Stimulated activated CD4-positive, alpha-beta T cell treated with anti-CD3 and anti-CD28 coated beads, Interleukin-12 subunit alpha, Interleukin-12 subunit beta, amount 100 ng/mL, for 24 hours (primary cell): ENCODE data around the gene FAM167B.
"Not testable (repeated sequence)": the region's sequence is repeated elsewhere in the genome, so short reads cannot be mapped to it uniquely, and the experiment has no call there.

Experiments
- DNase-seq, 2 experiments: peaks; one replicate each; pipeline ENCODE4 v3.0.0-alpha.2; 2020; ENCODE audit warnings: low read depth in 2 of 2

The FAM167B gene

DNA sequence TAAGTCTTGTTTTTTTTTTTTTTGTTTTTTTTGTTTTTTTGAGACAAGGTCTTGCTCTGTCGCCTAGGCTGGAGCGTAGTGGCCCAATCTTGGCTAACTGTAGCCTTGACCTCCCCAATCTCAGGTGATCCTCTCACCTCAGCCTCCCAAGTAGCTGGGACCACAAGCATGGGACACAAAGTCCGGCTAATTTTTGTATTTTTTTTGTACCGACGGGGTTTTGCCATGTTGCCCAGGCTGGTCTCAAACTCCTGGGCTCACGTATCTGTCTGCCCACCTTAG, 10.1 kb downstream of the FAM167B start:
- no peak for DNase-seq

DNA sequence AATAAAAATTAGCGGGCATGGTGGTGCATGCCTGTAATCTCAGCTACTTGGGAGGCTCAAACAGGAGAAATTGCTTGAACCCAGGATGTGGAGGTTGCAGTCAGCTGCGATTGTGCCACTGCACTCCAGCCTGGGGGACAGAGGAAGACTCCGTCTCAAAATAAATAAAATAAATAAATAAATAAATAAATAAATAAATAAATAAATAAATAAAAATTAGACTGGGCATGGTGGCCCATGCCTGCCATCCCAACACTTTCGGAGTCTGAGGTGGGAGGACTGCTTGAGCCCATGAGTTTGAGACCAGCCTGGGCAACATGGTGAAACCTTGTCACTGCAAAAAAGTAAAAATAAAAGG, 16.2 kb downstream of the FAM167B start:
- DNase-seq = not testable (repeated sequence)

DNA sequence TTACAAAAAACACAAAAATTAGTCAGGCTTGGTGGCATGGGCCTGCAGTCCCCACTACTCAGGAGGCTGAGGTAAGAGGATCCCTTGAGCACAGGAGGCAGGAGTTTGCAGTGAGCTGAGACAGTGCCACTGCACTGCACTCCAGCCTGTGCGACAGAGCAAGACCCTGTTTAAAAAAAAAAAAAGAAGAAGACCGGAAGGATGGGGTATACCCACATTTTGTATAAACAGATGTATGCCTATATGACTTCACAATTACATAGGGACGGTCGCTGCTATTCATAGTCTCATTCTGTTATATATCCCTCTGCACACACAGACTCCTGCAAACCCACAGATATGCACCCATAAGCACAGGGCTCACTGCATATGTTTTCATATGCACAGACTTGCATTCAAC, 16.7 kb downstream of the FAM167B start:
- DNase-seq = no peak

DNA sequence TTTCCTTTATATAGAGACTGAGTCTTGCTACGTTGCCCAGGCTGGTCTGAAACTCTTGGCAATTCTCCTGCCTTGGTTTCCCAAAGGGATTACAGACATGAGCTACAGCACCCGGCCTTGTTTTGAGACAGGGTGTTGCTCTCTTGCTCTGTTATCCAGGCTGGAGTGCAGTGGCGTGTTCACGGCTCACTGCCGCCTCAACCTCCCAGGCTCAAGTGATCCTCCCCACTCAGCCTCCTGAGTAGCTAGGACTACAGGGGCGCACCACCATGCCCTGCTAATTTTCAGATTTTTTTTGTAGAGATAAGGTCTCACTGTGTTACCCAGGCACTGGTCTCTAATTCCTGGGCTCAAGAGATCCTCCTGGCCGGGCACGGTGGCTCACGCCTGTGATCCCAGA, 18.8 kb downstream of the FAM167B start:
- no peak for DNase-seq

GRCh38 chr1:32266921-32267591, 20.0 kb downstream of the FAM167B start:
- no peak for DNase-seq

DNA sequence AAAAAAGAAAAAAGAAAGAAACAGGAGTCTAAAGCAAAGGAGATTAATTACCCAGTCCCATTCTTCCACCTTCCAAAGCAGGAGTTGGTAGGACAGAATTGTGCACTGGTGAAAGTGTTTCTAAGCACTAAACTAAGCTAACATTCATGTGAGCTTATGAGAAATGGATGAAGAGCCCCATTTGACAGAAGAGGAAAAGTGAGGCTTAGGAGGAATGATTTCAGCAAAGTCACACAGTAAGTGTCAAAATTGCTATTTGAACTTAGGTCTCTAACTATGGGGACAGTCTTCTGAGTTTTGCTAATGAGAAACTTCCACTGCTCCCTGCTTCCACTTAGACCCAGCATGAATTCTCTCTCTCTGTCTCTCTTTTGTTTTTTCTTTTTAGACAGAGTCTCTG, 22.7 kb downstream of the FAM167B start:
- DNase-seq = no peak

DNA sequence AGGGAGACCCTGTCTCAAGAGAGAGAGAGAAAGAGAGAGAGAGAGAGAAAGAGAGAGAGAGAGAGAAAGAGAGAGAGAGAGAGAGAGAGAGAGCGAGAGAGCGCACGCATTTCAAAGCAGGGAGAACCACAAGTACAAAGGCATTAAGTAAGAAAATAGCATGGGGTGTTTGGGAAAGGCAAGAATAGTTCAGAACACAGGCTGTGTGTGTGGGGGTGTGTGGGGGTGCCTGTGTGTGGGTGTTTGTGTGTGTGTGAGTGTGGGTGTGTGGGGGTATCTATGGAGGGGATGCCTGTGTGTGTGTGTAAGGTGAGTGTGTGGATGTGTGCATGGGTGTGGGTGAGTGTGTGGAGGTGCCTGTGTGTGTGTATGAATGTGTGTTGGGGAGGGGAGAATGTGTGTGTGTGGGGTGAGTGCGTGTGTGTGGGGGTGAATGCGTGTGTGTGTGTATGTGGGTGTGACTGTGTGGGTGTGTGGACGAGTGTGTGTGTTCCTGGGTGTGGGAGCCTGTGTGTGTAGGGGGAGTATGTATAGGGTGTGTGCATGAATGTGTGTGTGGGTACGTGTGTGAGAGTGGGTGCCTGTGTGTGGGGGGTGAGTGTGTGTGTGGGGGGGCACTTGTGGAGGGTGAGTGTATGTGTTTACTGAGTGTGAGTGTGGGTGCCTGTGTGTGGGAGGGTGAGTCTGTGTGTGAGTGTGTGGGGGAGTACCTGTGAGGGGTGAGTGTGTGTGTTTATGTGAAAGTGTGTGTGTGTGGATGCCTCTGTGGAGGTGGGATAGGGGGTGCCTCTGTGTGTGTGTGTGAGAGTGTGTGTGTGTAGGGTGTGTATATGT, 25.8 kb downstream of the FAM167B start:
- no peak for DNase-seq

DNA sequence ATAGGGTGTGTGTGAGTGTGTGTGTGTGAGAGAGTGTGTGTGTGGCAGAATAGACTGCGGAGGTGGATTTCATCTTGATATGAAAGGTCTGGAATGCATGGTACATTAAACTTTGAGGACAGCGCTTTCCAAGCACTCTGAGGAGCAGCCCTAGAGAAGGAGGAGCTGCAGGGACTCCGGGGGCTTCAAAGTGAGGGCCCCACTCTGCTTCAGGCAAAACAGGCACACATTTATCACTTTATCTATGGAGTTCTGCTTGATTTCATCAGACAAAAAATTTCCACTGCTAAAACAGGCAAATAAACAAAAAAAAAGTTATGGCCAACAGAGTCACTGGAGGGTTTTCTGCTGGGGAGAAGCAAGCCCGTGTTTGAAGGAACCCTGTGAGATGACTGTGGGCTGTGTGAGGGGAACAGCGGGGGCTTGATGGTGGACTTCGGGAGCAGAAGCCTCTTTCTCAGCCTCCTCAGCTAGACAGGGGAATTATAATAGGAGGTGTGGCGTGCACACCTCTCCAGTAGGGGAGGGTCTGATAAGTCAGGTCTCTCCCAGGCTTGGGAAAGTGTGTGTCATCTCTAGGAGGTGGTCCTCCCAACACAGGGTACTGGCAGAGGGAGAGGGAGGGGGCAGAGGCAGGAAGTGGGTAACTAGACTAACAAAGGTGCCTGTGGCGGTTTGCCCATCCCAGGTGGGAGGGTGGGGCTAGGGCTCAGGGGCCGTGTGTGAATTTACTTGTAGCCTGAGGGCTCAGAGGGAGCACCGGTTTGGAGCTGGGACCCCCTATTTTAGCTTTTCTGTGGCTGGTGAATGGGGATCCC, 26.6 kb downstream of the FAM167B start:
- DNase-seq = peak; percentile 63 to 73

- DNase-seq = no peak
Measured at GRCh38 chr1:32274646-32275340, 27.8 kb downstream of the FAM167B start.

GRCh38 chr1:32275424-32275823, 28.4 kb downstream of the FAM167B start:
- no peak for DNase-seq

DNA sequence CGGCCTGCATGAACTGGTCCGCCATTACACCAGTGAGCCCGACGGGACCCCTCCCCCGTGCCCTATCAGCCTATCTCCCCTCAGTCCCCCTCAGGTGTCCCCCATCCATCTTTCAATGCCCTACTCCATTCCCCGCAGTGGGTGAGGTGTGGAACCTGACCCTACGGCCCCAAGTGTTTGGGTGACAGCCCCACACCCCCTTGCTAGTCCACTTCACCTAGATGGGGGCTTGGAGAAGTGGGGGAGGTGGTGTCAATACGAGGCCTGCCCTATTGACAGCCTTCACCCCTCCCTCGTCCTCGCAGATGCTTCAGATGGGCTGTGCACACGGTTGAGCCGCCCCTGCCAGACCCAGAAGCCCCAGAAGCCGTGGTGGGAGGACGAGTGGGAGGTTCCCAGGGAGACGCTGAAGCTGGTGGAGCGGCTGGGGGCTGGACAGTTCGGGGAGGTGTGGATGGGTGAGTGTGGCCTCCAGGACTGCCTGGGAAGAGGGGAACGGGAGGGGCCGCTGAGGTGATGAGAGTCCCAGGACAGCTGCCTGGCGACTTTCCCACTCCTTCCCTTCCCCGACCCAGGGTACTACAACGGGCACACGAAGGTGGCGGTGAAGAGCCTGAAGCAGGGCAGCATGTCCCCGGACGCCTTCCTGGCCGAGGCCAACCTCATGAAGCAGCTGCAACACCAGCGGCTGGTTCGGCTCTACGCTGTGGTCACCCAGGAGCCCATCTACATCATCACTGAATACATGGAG, 29.2 kb downstream of the FAM167B start:
- no peak for DNase-seq

GRCh38 chr1:32284777-32285176, 37.8 kb downstream of the FAM167B start:
- DNase-seq = not testable (repeated sequence)

GRCh38 chr1:32285658-32286057, 38.6 kb downstream of the FAM167B start:
- DNase-seq = no peak

DNA sequence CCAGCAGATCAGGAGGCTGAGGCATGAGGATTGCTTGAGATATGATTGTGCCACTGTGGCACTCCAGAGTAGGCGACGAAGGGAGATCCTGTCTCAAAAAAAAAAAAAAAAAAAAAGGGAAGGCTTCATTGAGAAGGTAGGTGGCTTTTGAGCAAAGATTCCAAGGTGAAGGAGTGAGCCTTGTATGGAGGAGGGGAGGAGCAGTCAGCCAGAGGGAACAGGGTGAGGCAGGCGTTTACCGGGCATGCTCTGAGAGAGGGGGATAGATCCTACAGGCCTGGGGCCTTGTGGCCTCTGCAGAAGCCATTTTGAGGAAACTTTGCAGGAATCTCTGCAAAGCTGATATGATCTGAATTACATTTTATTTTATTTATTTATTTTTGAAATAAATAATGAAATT, 39.7 kb downstream of the FAM167B start:
- no peak for DNase-seq

- no peak for DNase-seq
Measured at GRCh38 chr1:32289256-32289655, 42.2 kb downstream of the FAM167B start.

- DNase-seq = no peak
Measured at GRCh38 chr1:32291145-32291707, 44.2 kb downstream of the FAM167B start.

GRCh38 chr1:32291708-32292538, 44.9 kb downstream of the FAM167B start, which contains the start of gene HDAC1:
TSS of gene HDAC1 (plus strand) at chr1:32292083. CDS start at chr1:32292170, 87 bp downstream.
- peak; percentile 95 to 96 for DNase-seq

DNA sequence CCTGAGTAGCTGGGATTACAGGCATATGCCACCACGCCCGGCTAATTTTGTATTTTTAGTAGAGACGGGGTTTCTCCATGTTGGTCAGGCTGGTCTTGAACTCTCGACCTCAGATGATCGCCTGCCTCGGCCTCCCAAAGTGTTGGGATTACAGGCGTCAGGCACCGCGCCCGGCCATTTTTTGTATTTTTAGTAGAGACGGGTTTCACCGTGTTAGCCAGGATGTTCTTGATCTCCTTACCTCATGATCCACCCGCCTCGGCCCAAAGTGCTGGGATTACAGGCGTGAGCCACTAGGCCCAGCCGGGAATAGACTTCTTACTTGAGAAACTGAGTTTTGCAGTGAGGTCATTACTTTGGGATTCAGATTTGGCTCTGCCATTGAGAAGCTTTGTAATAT, 51.2 kb downstream of the FAM167B start:
- not testable (repeated sequence) for DNase-seq
